Measurements from ENCODE around the gene B4GALNT4.

- TF ChIP-seq CTCF (IDR thresholded peaks at IDR 0.05 in 4 of 5, conservative IDR thresholded peaks at IDR 0.05 in 1 of 5) (no peak), POLR2A (IDR thresholded peaks at IDR 0.05) (no peak)
These were observed 2.7 kb downstream of the B4GALNT4 start for GRCh38 chr11:371716-372590.

Measured in gastrocnemius medialis (tissue), 4 donors.